Smooth muscle cell (in vitro differentiated cells): ENCODE measurements around the gene SIGLEC12. TPM values are rescaled to one million over a fixed set of nuclear protein-coding genes. Genes with fewer than 3 reads are reported as not detected.

ENCODE experiments used
- DNase-seq: peaks from one replicate; lab custom pipeline; 2025; ENCODE audit not compliant: unreplicated experiment; lab: John Stamatoyannopoulos, UW
- H2AFZ ChIP-seq: fragments of 200-600 bp; sonication (generic); 2 replicates; pipeline ENCODE4 v1.6.0; 2016; ENCODE audit warnings: antibody characterized with exemption, low read depth, mild to moderate bottlenecking
- H3F3A ChIP-seq: fragments of 200-600 bp; sonication (generic); 2 replicates; pipeline ENCODE4 v1.6.0; 2017; ENCODE audit warnings: antibody characterized with exemption, low read depth
- H3K27ac ChIP-seq: fragments of 200-600 bp; sonication (generic); 2 replicates; pipeline ENCODE4 v1.5.1; 2016; ENCODE audit warnings: low read depth, mild to moderate bottlenecking
- H3K27me3 ChIP-seq: fragments of 200-600 bp; sonication (generic); 2 replicates; pipeline ENCODE4 v1.6.1; 2016; ENCODE audit warnings: low read depth, mild to moderate bottlenecking
- H3K36me3 ChIP-seq: fragments of 200-600 bp; sonication (generic); 2 replicates; pipeline ENCODE4 v1.5.1; 2016; ENCODE audit warnings: low read depth
- H3K4me1 ChIP-seq: fragments of 200-600 bp; sonication (generic); 2 replicates; pipeline ENCODE4 v1.5.1; 2016; ENCODE audit warnings: low read depth
- H3K4me2 ChIP-seq: fragments of 200-600 bp; sonication (generic); 2 replicates; pipeline ENCODE4 v1.6.0; 2016; ENCODE audit warnings: mild to moderate bottlenecking
- H3K4me3 ChIP-seq: fragments of 200-600 bp; sonication (generic); 2 replicates; pipeline ENCODE4 v1.5.1; 2016; ENCODE audit warnings: mild to moderate bottlenecking
- H3K79me2 ChIP-seq: fragments of 200-600 bp; sonication (generic); 2 replicates; pipeline ENCODE4 v1.6.0; 2016; ENCODE audit warnings: low read depth, mild to moderate bottlenecking
- H3K9ac ChIP-seq: fragments of 200-600 bp; sonication (generic); 2 replicates; pipeline ENCODE4 v1.6.0; 2016; ENCODE audit warnings: low read depth
- H3K9me3 ChIP-seq: fragments of 200-600 bp; sonication (generic); replicated peaks from 2 replicates; pipeline ENCODE4 v1.5.1; 2016; ENCODE audit warnings: low read depth
- H4K20me1 ChIP-seq: fragments of 200-600 bp; sonication (generic); 2 replicates; pipeline ENCODE4 v1.6.0; 2016; ENCODE audit warnings: low read depth
- WGBS: methylation state at CpG from one replicate; pipeline ENCODE4 v1.1.7; 2016; ENCODE audit warnings: low lambda C conversion rate; 5-methylcytosine and 5-hydroxymethylcytosine counted together
- polyA plus RNA-seq: library from polyadenylated mRNA; unstranded; fragments of >200 nt; fragmentation: Nextera tagmentation; extraction: Ambion mirVana; gene quantifications from 2 replicates; pipeline ENCODE4 v1.2.1, GENCODE V29; 2016
- total RNA-seq: library from RNA; depleted of rRNA; stranded (reverse); fragments of >200 nt; gene quantifications from 2 replicates; pipeline ENCODE4 v1.2.3, GENCODE V29; 2014
- TF ChIP-seq, protein P1 (sequence below): fragments of 200-600 bp; sonication (generic); IDR thresholded peaks from 2 replicates; pipeline ENCODE4 v1.5.1; 2017; ENCODE audit warnings: borderline replicate concordance, mild to moderate bottlenecking, antibody characterized with exemption; ENCODE audit not compliant: insufficient read depth, poor library complexity, severe bottlenecking

Gene SIGLEC12
- total and polyA plus RNA-seq, 2 experiments from 2014 or later, result not detected

DNA sequence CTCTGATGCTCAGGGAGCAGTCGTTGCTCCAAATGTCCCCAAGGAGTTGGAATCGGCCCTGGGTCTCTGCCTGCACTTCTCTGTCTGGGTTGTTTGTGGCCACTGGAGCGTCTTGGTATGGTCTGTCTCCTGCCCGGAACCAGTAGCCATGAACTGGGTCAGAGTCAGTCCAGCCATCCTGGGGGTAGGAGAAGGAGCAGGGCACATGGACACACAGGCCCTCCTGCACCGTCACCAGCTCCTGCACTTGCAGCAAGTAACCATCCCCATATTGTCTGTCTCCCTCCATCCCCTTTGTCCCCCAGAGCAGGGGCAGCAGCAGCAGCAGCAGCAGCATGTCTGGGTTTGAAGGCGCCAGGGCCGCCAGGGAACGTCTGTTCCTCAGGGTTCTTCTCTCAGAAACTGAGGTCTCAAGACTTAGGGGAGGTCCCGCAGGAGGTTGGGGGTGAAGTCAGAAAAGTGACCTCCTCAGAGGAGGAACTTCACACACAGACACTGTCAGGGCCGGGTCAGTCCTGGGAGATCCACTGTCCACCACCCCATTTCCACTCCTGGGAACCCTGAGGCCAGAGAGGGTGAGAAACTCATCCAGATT, 43.5 kb downstream of the SIGLEC12 start, which contains the start of gene SIGLEC8:
Gene SIGLEC8, minus strand, starts transcription at position 404 of the 595 bp plus-strand sequence. Its CDS starts 67 bp downstream, at position 337.
- H3K9ac ChIP-seq, result no peak within 1 kb of the TSS
- WGBS, result 68% methylated on average over 10 of the region's 10 CpGs
- H3K4me2 ChIP-seq, result no peak within 1 kb of the TSS
- H3K9me3 ChIP-seq, result no peaks in the 10 kb centered on the region
- no peaks in the 10 kb centered on the region for H3F3A ChIP-seq
- H3K4me1 ChIP-seq, result no peaks in the 10 kb centered on the region
- no peaks in the 10 kb centered on the region for H4K20me1 ChIP-seq
- no peak within 1 kb of the TSS for H2AFZ ChIP-seq
- no peaks in the 10 kb centered on the region for H3K79me2 ChIP-seq
- H3K27me3 ChIP-seq, result no peaks in the 10 kb centered on the region
- no peaks in the 10 kb centered on the region for H3K36me3 ChIP-seq
- H3K27ac ChIP-seq, result no peak within 1 kb of the TSS
- no peak for DNase-seq
- TF ChIP-seq, protein P1, sequence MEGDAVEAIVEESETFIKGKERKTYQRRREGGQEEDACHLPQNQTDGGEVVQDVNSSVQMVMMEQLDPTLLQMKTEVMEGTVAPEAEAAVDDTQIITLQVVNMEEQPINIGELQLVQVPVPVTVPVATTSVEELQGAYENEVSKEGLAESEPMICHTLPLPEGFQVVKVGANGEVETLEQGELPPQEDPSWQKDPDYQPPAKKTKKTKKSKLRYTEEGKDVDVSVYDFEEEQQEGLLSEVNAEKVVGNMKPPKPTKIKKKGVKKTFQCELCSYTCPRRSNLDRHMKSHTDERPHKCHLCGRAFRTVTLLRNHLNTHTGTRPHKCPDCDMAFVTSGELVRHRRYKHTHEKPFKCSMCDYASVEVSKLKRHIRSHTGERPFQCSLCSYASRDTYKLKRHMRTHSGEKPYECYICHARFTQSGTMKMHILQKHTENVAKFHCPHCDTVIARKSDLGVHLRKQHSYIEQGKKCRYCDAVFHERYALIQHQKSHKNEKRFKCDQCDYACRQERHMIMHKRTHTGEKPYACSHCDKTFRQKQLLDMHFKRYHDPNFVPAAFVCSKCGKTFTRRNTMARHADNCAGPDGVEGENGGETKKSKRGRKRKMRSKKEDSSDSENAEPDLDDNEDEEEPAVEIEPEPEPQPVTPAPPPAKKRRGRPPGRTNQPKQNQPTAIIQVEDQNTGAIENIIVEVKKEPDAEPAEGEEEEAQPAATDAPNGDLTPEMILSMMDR, result no peak
- no peak within 1 kb of the TSS for H3K4me3 ChIP-seq

DNA sequence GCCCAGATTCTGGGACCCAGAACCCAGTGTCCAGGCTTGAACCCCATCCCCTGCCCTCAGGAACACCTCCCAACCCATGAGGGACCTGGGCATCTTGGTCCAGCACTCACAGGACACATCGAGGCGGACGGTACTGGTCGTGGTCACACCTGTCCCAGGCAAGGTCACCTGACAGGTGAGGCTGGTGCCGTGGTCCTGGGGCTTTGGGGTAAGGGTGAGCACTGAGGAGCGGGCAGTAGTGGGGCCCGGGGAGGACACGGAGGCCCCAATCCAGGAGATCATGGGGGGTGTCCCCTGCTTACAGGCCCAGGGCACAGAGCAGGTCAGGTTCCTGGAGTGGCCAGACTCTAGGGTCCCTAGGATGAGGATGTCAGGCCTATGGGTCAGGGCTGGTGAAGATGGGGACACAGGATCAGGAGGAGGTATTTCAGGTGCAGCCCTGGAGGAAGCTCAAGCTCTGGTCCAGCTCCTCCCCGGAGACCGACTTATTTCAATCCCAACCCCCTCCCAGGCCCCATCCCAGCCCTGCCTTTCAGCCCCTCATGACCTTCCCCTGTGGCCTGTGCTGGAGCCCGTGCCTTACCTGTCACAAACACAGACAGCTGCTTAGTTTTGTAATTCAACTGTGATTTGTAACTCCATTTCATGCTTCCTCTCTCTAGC, 44.1 kb downstream of the SIGLEC12 start:
- Histone ChIP-seq H3K4me2 (no peak overlapping the region), H3K4me3 (no peak overlapping the region), H3F3A (no peaks in the 10 kb centered on the region), H3K9ac (no peak overlapping the region), H3K79me2 (no peaks in the 10 kb centered on the region), H3K9me3 (no peaks in the 10 kb centered on the region), H3K4me1 (no peaks in the 10 kb centered on the region), H4K20me1 (no peaks in the 10 kb centered on the region), H3K36me3 (no peaks in the 10 kb centered on the region), H2AFZ (no peak overlapping the region), H3K27ac (no peak overlapping the region), H3K27me3 (no peaks in the 10 kb centered on the region)
- TF ChIP-seq, protein P1, result no peak
- no peak for DNase-seq
- WGBS, result 83% methylated on average over 11 of the region's 11 CpGs

DNA sequence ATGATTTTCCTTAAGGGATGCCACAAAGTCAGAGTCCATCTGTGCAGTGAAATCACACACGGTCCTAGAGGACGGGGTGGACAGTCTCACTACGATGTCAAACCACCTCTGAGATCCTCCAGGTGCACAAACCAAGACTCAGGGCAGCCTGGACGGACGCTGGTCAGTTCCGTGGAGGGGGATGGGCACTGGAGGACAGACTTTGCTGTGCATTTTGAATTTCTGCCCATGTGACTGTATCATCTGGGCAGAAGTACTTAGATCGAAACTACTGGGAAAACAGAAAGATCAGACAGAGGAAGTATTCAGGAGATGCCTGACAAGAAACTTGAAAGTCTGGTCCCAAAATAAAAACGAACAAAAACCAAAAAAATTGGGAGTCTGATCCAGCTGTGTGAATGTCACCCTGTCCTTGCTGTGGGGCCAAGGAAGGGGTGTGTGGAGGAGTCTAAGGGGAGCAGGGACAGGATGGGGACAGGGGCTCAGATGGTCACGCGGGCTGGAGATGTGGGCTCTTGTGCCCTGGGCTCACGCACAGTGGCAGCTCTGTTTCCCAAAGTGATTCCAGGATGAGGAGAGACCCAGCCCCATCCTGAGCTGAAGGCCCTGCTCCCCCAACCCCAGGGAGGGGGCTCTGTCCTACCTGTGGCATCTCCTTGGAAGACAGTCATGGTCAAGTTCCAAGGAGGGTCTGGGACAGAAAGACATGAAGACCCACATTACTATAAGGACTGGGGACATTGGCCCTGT, 44.9 kb downstream of the SIGLEC12 start:
- H3K79me2 ChIP-seq, result no peaks in the 10 kb centered on the region
- no peaks in the 10 kb centered on the region for H3K36me3 ChIP-seq
- H3K27ac ChIP-seq, result no peak overlapping the region
- no peaks in the 10 kb centered on the region for H3K4me1 ChIP-seq
- H4K20me1 ChIP-seq, result no peaks in the 10 kb centered on the region
- no peak overlapping the region for H3K4me2 ChIP-seq
- no peak overlapping the region for H3K9ac ChIP-seq
- WGBS, result 81% methylated on average over 11 of the region's 11 CpGs
- no peak overlapping the region for H3K4me3 ChIP-seq
- no peak for DNase-seq
- TF ChIP-seq, protein P1, result no peak
- no peaks in the 10 kb centered on the region for H3K9me3 ChIP-seq
- H3K27me3 ChIP-seq, result no peaks in the 10 kb centered on the region
- no peak overlapping the region for H2AFZ ChIP-seq
- no peaks in the 10 kb centered on the region for H3F3A ChIP-seq
